Fibroblast of lung (primary cell): ENCODE results near the gene MYCT1. TPM values are rescaled to one million over a fixed set of nuclear protein-coding genes. Genes with fewer than 3 reads are reported as not detected.

Source experiments
- DNase-seq, 2 donors: peaks; one replicate each; pipeline versions ENCODE4 v3.0.0 to v3.0.0-alpha.2; 2010; ENCODE audit warnings: low read depth in 2 of 2
- H2AFZ ChIP-seq: 2 replicates; pipeline ENCODE4 v1.5.1; 2012; ENCODE audit warnings: low read length, control low read depth, inconsistent platforms
- H3K27ac ChIP-seq: 2 replicates; pipeline ENCODE4 v1.5.1; 2011; ENCODE audit warnings: low read length, control low read depth; ENCODE audit not compliant: insufficient read depth
- H3K27me3 ChIP-seq: 2 replicates; pipeline ENCODE4 v1.5.1; 2011; ENCODE audit warnings: mild to moderate bottlenecking, low read length; ENCODE audit not compliant: control insufficient read depth, insufficient read depth
- H3K36me3 ChIP-seq: 2 replicates; pipeline ENCODE4 v1.5.1; 2011; ENCODE audit warnings: low read length; ENCODE audit not compliant: control insufficient read depth, insufficient read depth
- H3K4me1 ChIP-seq: 2 replicates; pipeline ENCODE4 v1.5.1; 2011; ENCODE audit warnings: low read length; ENCODE audit not compliant: control insufficient read depth, insufficient read depth; ENCODE audit errors: extremely low read depth
- H3K4me2 ChIP-seq: 2 replicates; pipeline ENCODE4 v1.5.1; 2011; ENCODE audit warnings: low read length, control low read depth; ENCODE audit not compliant: insufficient read depth; ENCODE audit errors: extremely low read depth
- H3K4me3 ChIP-seq, 4 experiments: fragments of 200-600 bp in 1 of 4; sonication (generic) in 1 of 4; replicated peaks in 1 of 4; 2 replicates each; pipeline ENCODE4 v1.5.1; 2011 to 2016; ENCODE audit warnings: low read length in 4 of 4, low read depth in 3 of 4, mild to moderate bottlenecking in 3 of 4, control low read depth in 2 of 4, inconsistent platforms in 1 of 4, mixed read lengths in 1 of 4; ENCODE audit not compliant: insufficient read depth in 1 of 4; ENCODE audit errors: control extremely low read depth in 1 of 4
- H3K79me2 ChIP-seq: 2 replicates; pipeline ENCODE4 v1.5.1; 2012; ENCODE audit warnings: mild to moderate bottlenecking, low read length, inconsistent platforms; ENCODE audit not compliant: control insufficient read depth, insufficient read depth
- H3K9ac ChIP-seq: 2 replicates; pipeline ENCODE4 v1.5.1; 2011; ENCODE audit warnings: mild to moderate bottlenecking, low read length, control low read depth; ENCODE audit not compliant: insufficient read depth
- H3K9me3 ChIP-seq: 2 replicates; pipeline ENCODE4 v1.5.1; 2012; ENCODE audit warnings: low read depth, low read length; ENCODE audit not compliant: control insufficient read depth, insufficient read depth
- H4K20me1 ChIP-seq: 2 replicates; pipeline ENCODE4 v1.5.1; 2011; ENCODE audit warnings: low read length; ENCODE audit not compliant: control insufficient read depth, insufficient read depth; ENCODE audit errors: extremely low read depth
- EZH2 ChIP-seq: IDR thresholded peaks from 2 replicates; pipeline ENCODE4 v1.5.1; 2012; ENCODE audit warnings: low read length, control low read depth, mild to moderate bottlenecking; ENCODE audit errors: missing control alignments
- polyA plus RNA-seq, 2 donors: library from polyadenylated mRNA; depleted of rRNA in 1 of 2; stranded (reverse) in 1 of 2; unstranded in 1 of 2; fragments of >200 nt; gene quantifications; 2 replicates each; pipeline ENCODE4 v1.2.1, GENCODE V29; 2011 to 2012; ENCODE audit warnings: missing spikeins in 1 of 2
- total RNA-seq: library from RNA; depleted of rRNA; stranded (reverse); fragments of >200 nt; gene quantifications from 2 replicates; pipeline ENCODE4 v1.2.1, GENCODE V29; 2014
- TF ChIP-seq, protein P1 (sequence below), 2 donors: IDR thresholded peaks in 1 of 2; conservative IDR thresholded peaks in 1 of 2; 1 replicate in 1 of 2; 2 replicates in 1 of 2; pipeline ENCODE4 v1.5.1; 2011 to 2012; ENCODE audit warnings: low read length in 2 of 2, control low read depth in 1 of 2, inconsistent platforms in 1 of 2, low read depth in 1 of 2, mild to moderate bottlenecking in 1 of 2

MYCT1 gene
- total and polyA plus RNA-seq, 2 donors (not counting 1 experiment from before 2014, with no cell fraction given): not detected

DNA sequence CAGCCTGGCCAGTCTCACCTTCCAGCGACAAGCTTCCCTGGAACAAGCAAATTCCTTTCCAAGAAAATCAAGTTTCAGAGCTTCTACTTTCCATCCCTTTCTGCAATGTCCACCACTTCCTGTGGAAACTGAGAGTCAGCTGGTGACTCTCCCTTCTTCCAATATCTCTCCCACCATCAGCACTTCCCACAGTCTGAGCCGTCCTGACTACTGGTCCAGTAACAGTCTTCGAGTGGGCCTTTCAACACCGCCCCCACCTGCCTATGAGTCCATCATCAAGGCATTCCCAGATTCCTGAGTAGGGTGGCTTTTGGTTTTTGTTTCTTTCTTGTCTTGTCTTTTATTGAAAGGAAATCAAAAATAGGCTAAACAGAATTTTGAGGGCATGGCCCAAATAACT, 24.3 kb downstream of the MYCT1 start:
- Histone ChIP-seq H3K4me1 (no peaks in the 10 kb centered on the region), H3K4me2 (no peak overlapping the region), H3K9me3 (no peaks in the 10 kb centered on the region), H2AFZ (no peak overlapping the region), H3K9ac (no peak overlapping the region), H3K27me3 (no peaks in the 10 kb centered on the region), H3K27ac (no peak overlapping the region), H3K79me2 (no peaks in the 10 kb centered on the region), H4K20me1 (no peaks in the 10 kb centered on the region), H3K4me3 (no peak overlapping the region), H3K36me3 (no peaks in the 10 kb centered on the region)
- DNase-seq: no peak
- no peak for TF ChIP-seq EZH2
- TF ChIP-seq, protein P1, sequence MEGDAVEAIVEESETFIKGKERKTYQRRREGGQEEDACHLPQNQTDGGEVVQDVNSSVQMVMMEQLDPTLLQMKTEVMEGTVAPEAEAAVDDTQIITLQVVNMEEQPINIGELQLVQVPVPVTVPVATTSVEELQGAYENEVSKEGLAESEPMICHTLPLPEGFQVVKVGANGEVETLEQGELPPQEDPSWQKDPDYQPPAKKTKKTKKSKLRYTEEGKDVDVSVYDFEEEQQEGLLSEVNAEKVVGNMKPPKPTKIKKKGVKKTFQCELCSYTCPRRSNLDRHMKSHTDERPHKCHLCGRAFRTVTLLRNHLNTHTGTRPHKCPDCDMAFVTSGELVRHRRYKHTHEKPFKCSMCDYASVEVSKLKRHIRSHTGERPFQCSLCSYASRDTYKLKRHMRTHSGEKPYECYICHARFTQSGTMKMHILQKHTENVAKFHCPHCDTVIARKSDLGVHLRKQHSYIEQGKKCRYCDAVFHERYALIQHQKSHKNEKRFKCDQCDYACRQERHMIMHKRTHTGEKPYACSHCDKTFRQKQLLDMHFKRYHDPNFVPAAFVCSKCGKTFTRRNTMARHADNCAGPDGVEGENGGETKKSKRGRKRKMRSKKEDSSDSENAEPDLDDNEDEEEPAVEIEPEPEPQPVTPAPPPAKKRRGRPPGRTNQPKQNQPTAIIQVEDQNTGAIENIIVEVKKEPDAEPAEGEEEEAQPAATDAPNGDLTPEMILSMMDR (conservative IDR thresholded peaks at IDR 0.05 in 1 of 2, IDR thresholded peaks at IDR 0.05 in 1 of 2; ENCODE audit: low read depth in 1 of 2, low read length in 2 of 2): no peak

DNA sequence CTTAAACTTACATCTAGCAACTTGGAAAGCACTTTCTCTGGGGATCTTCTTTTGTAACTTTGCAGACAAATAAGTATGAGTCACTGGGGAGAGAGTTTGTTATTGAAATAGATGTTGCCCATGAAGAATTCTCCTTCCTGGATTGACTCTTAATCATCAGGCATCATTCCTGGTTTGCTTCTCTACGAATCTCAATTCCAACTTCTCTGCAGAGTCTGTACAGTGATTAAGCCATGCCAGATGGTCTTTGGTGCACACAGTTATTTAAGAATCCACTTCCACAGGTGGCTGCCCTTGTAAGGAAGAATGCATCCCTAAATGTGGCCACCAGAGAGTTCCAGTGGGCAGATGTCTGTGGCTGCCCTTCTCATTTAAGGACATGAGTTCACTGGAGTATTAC, 25.7 kb downstream of the MYCT1 start:
- no peak overlapping the region for H3K9ac ChIP-seq
- no peak for TF ChIP-seq EZH2
- TF ChIP-seq, protein P1 (conservative IDR thresholded peaks at IDR 0.05 in 1 of 2, IDR thresholded peaks at IDR 0.05 in 1 of 2; ENCODE audit: low read depth in 1 of 2, low read length in 2 of 2): no peak
- no peaks in the 10 kb centered on the region for H3K4me1 ChIP-seq
- H3K9me3 ChIP-seq: no peaks in the 10 kb centered on the region
- H3K27ac ChIP-seq: no peak overlapping the region
- no peak overlapping the region for H3K4me3 ChIP-seq
- no peaks in the 10 kb centered on the region for H3K36me3 ChIP-seq
- no peaks in the 10 kb centered on the region for H4K20me1 ChIP-seq
- no peak overlapping the region for H2AFZ ChIP-seq
- DNase-seq: peak in 1 of 2 donors; percentile 71
- H3K79me2 ChIP-seq: no peaks in the 10 kb centered on the region
- H3K4me2 ChIP-seq: no peak overlapping the region
- no peaks in the 10 kb centered on the region for H3K27me3 ChIP-seq

DNA sequence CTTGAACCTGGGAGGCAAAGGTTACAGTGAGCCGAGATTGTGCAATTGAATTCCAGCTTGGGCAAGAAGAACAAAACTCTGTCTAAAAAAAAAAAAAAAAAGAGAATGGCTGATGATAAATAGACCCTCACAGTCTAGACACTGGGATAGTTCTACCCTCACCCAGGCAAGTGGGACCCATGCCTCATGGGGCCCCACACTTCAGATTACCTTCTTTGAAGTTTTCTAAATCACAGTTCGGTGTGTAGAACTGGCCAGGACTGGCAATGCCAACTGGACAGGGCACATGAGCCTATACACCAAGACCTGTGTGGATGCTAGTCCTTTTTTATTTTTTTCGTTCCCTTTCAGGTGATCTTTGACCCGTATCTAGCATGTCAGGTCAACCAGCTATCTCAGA, 28.6 kb downstream of the MYCT1 start:
- Histone ChIP-seq H3K36me3 (no peaks in the 10 kb centered on the region), H3K9me3 (no peaks in the 10 kb centered on the region), H3K4me3 (no peak overlapping the region), H3K4me2 (no peak overlapping the region), H3K27ac (no peak overlapping the region), H3K79me2 (no peaks in the 10 kb centered on the region), H3K9ac (no peak overlapping the region), H2AFZ (no peak overlapping the region), H3K27me3 (no peaks in the 10 kb centered on the region), H3K4me1 (no peaks in the 10 kb centered on the region), H4K20me1 (no peaks in the 10 kb centered on the region)
- no peak for DNase-seq
- TF ChIP-seq, protein P1 (conservative IDR thresholded peaks at IDR 0.05 in 1 of 2, IDR thresholded peaks at IDR 0.05 in 1 of 2; ENCODE audit: low read depth in 1 of 2, low read length in 2 of 2): no peak
